ENCODE data around the gene OLFML1. TPM values are rescaled to one million over a fixed set of nuclear protein-coding genes. Genes with fewer than 3 reads are reported as not detected.

Gene OLFML1
- total and polyA plus RNA-seq, 10 of the 15 experiments (the other 5 are each of a cell fraction or from before 2014, with no cell fraction given) = 0.04 to 0.71 (median 0.21) TPM; not detected in 6

- in situ Hi-C loops (cut with MboI) = no loop called here
- Histone ChIP-seq H3K36me3 (ENCODE audit: control insufficient read depth in 2 of 2, insufficient read depth in 2 of 2, low read length in 1 of 2) (peaks cover 4 to 28% of the 10 kb centered on the region in 2 experiments), H4K20me1 (ENCODE audit: control insufficient read depth, insufficient read depth) (no peaks in the 10 kb centered on the region; the same call in 1 of the 2 replicates), H3K27me3 (replicated peaks in 1 of 2; ENCODE audit: control insufficient read depth in 2 of 2, insufficient read depth in 2 of 2, low read length in 1 of 2) (no peaks in the 10 kb centered on the region), H3K4me2 (ENCODE audit: control insufficient read depth, insufficient read depth) (no peak overlapping the region), H3K9ac (ENCODE audit: control insufficient read depth, insufficient read depth, low read length) (no peak overlapping the region), H2AFZ (ENCODE audit: control insufficient read depth, low read depth, low read length) (no peak overlapping the region), H3K4me1 (ENCODE audit: control insufficient read depth, insufficient read depth, low read length) (peaks cover 7% of the 10 kb centered on the region), H3K4me3 (no peak overlapping the region), H3K9me3 (replicated peaks; ENCODE audit: control insufficient read depth, insufficient read depth, low read length) (no peaks in the 10 kb centered on the region), H3K79me2 (ENCODE audit: control insufficient read depth, insufficient read depth, low read length) (peaks cover 46% of the 10 kb centered on the region), H3K27ac (ENCODE audit: control insufficient read depth, insufficient read depth) (no peak overlapping the region)
- intact Hi-C loops (cut with micrococcal nuclease; ENCODE audit: unreplicated experiment) = loop anchor here (1.0 to 2.0 kb wide), 2 partner anchors 36 to 115 kb away; partner anchors contain the start of gene PPFIBP2
- SMC1A ChIA-PET (ENCODE audit: uncharacterized antibody, unreplicated experiment) = interaction anchor here (0.6 to 7.8 kb wide), 17 partner anchors 8 to 1225 kb away, joined by 3 to 60 read pairs (median 4); partner anchors contain the start of gene PPFIBP2
- RAD21 ChIA-PET (ENCODE audit: unreplicated experiment) = interaction anchor here (1.3 to 6.3 kb wide), 7 partner anchors 10 to 116 kb away, joined by 4 to 46 read pairs (median 6); partner anchors contain the start of gene PPFIBP2
- no peak for ATAC-seq
- no peak for FAIRE-seq
- TF ChIP-seq BHLHE40 (IDR thresholded peaks at IDR 0.05; ENCODE audit: borderline replicate concordance in 1 of 2, low read depth in 2 of 2, low read length in 1 of 2) (no peak), HDGF (IDR thresholded peaks at IDR 0.05) (no peak), POLR2AphosphoS5 (IDR thresholded peaks at IDR 0.05; ENCODE audit: low read length) (no peak), GATAD2B (conservative IDR thresholded peaks at IDR 0.05; ENCODE audit: low read depth) (no peak), IKZF2 (IDR thresholded peaks at IDR 0.05) (no peak)
- CTCF ChIA-PET = interaction anchor here (0.6 to 4.6 kb wide), 21 partner anchors 10 to 196 kb away, joined by 3 to 28 read pairs (median 4); partner anchors contain the start of gene PPFIBP2
- WGBS (ENCODE audit: insufficient coverage, insufficient replicate concordance, low lambda C conversion rate, missing lambda C conversion rate) = 63% methylated on average over 4 of the region's 4 CpGs
- POLR2A ChIA-PET = interaction anchor here (0.8 to 1.2 kb wide), 3 partner anchors 10 to 34 kb away, joined by 3 read pairs; no protein-coding TSS in a partner anchor
- DNase-seq (ENCODE audit: low read depth, low spot score) = no peak
- TSS peak; percentile 35 for BruUV-seq (replicated peaks)
These were observed 64.4 kb downstream of the OLFML1 start for GRCh38 chr11:7549681-7550080.

- FAIRE-seq = no peak
- Histone ChIP-seq H3K36me3 (ENCODE audit: control insufficient read depth in 2 of 2, insufficient read depth in 2 of 2, low read length in 1 of 2) (peaks cover 4 to 28% of the 10 kb centered on the region in 2 experiments), H3K4me2 (ENCODE audit: control insufficient read depth, insufficient read depth) (no peak overlapping the region), H4K20me1 (ENCODE audit: control insufficient read depth, insufficient read depth) (no peaks in the 10 kb centered on the region; the same call in 1 of the 2 replicates), H3K4me1 (ENCODE audit: control insufficient read depth, insufficient read depth, low read length) (peaks cover 7% of the 10 kb centered on the region), H3K79me2 (ENCODE audit: control insufficient read depth, insufficient read depth, low read length) (peaks cover 35% of the 10 kb centered on the region), H3K27ac (ENCODE audit: control insufficient read depth, insufficient read depth) (no peak overlapping the region), H3K9me3 (replicated peaks; ENCODE audit: control insufficient read depth, insufficient read depth, low read length) (no peaks in the 10 kb centered on the region), H3K27me3 (replicated peaks in 1 of 2; ENCODE audit: control insufficient read depth in 2 of 2, insufficient read depth in 2 of 2, low read length in 1 of 2) (no peaks in the 10 kb centered on the region), H2AFZ (ENCODE audit: control insufficient read depth, low read depth, low read length) (no peak overlapping the region), H3K9ac (ENCODE audit: control insufficient read depth, insufficient read depth, low read length) (no peak overlapping the region), H3K4me3 (no peak overlapping the region)
- CTCF ChIA-PET = interaction anchor here (0.7 to 4.6 kb wide), 7 partner anchors 9 to 797 kb away, joined by 3 to 26 read pairs (median 4); partner anchors contain the start of gene PPFIBP2
- no peak for ATAC-seq
- WGBS (ENCODE audit: insufficient coverage, insufficient replicate concordance, low lambda C conversion rate, missing lambda C conversion rate) = 95% methylated on average over 1 of the region's 1 CpG
- intact Hi-C loops (cut with micrococcal nuclease; ENCODE audit: unreplicated experiment) (no loop called here), in situ Hi-C loops (cut with MboI) (no loop called here)
- RAD21 ChIA-PET (ENCODE audit: unreplicated experiment) = interaction anchor here (6.3 kb wide), 1 partner anchor 40 kb away, joined by 46 read pairs; the partner anchor contains the start of gene PPFIBP2
- POLR2A ChIA-PET = no interaction called here
- DNase-seq (ENCODE audit: low read depth, low spot score) = no peak
- BruUV-seq (replicated peaks) = no TSS peak
- SMC1A ChIA-PET (ENCODE audit: uncharacterized antibody, unreplicated experiment) = interaction anchor here (1.0 to 7.8 kb wide), 6 partner anchors 8 to 37 kb away, joined by 3 to 60 read pairs (median 10); partner anchors contain the start of gene PPFIBP2
- no peak for TF ChIP-seq NR2C2 (IDR thresholded peaks at IDR 0.05; ENCODE audit: borderline replicate concordance, control insufficient read depth, insufficient read length, low read depth)
- TF ChIP-seq RCOR1 (conservative IDR thresholded peaks at IDR 0.05; ENCODE audit: low read depth, low read length) = no peak
- no peak for TF ChIP-seq REST (IDR thresholded peaks at IDR 0.05; ENCODE audit: low read depth, low read length)
- no peak for TF ChIP-seq ASH2L (IDR thresholded peaks at IDR 0.05; ENCODE audit: borderline replicate concordance, low read depth)
- TF ChIP-seq MEF2B (IDR thresholded peaks at IDR 0.05; ENCODE audit: partially characterized antibody, poor library complexity, severe bottlenecking) = no peak
- no peak for TF ChIP-seq SREBF1 (IDR thresholded peaks at IDR 0.05; ENCODE audit: low read length)
These were observed 66.3 kb downstream of the OLFML1 start for GRCh38 chr11:7551571-7551970.
